ENCODE results near the gene RNF13. TPM values are rescaled to one million over a fixed set of nuclear protein-coding genes. Genes with fewer than 3 reads are reported as not detected.

The RNF13 gene
- total RNA-seq, 1 experiment from 2014 or later = 108 TPM

GRCh38 chr3:149850787-149851584 is 38.0 kb downstream of the RNF13 start:
- Mint-ChIP-seq H3K27me3 (ENCODE audit: unreplicated experiment) (no peaks in the 10 kb centered on the region), H3K36me3 (ENCODE audit: insufficient read depth, unreplicated experiment) (peaks cover 27% of the 10 kb centered on the region), H3K4me1 (ENCODE audit: low read depth, unreplicated experiment) (no peaks in the 10 kb centered on the region), H3K27ac (ENCODE audit: unreplicated experiment) (no peak overlapping the region), H3K4me3 (ENCODE audit: low read depth, unreplicated experiment) (no peak overlapping the region), H3K9me3 (ENCODE audit: low read depth, unreplicated experiment) (no peaks in the 10 kb centered on the region)
- TF ChIP-seq CTCF (IDR thresholded peaks at IDR 0.05; ENCODE audit: unreplicated experiment) = no peak
- CTCF ChIA-PET = no interaction called here
- intact Hi-C loops (cut with micrococcal nuclease; ENCODE audit: unreplicated experiment) = no loop called here
- no TSS peak for BruUV-seq (replicated peaks)
- DNase-seq = no peak

GRCh38 chr3:149858911-149859310 is 45.9 kb downstream of the RNF13 start:
- Mint-ChIP-seq H3K36me3 (ENCODE audit: insufficient read depth, unreplicated experiment) (peaks cover 7% of the 10 kb centered on the region), H3K9me3 (ENCODE audit: low read depth, unreplicated experiment) (no peaks in the 10 kb centered on the region), H3K4me1 (ENCODE audit: low read depth, unreplicated experiment) (no peaks in the 10 kb centered on the region), H3K4me3 (ENCODE audit: low read depth, unreplicated experiment) (no peak overlapping the region), H3K27ac (ENCODE audit: unreplicated experiment) (no peak overlapping the region), H3K27me3 (ENCODE audit: unreplicated experiment) (no peaks in the 10 kb centered on the region)
- BruUV-seq (replicated peaks) = no TSS peak
- intact Hi-C loops (cut with micrococcal nuclease; ENCODE audit: unreplicated experiment) = no loop called here
- no peak for TF ChIP-seq CTCF (IDR thresholded peaks at IDR 0.05; ENCODE audit: unreplicated experiment)
- no peak for DNase-seq
- CTCF ChIA-PET = no interaction called here

GRCh38 chr3:149860881-149861280 is 47.9 kb downstream of the RNF13 start:
- CTCF ChIA-PET = no interaction called here
- no peaks in the 10 kb centered on the region for H3K4me1 Mint-ChIP-seq (ENCODE audit: low read depth, unreplicated experiment)
- H3K36me3 Mint-ChIP-seq (ENCODE audit: insufficient read depth, unreplicated experiment) = no peaks in the 10 kb centered on the region
- no peak overlapping the region for H3K4me3 Mint-ChIP-seq (ENCODE audit: low read depth, unreplicated experiment)
- TF ChIP-seq CTCF (IDR thresholded peaks at IDR 0.05; ENCODE audit: unreplicated experiment) = no peak
- no peak overlapping the region for H3K27ac Mint-ChIP-seq (ENCODE audit: unreplicated experiment)
- H3K9me3 Mint-ChIP-seq (ENCODE audit: low read depth, unreplicated experiment) = no peaks in the 10 kb centered on the region
- no TSS peak for BruUV-seq (replicated peaks)
- no peaks in the 10 kb centered on the region for H3K27me3 Mint-ChIP-seq (ENCODE audit: unreplicated experiment)
- no peak for DNase-seq
- intact Hi-C loops (cut with micrococcal nuclease; ENCODE audit: unreplicated experiment) = no loop called here

GRCh38 chr3:149867563-149867962 is 54.5 kb downstream of the RNF13 start:
- no peaks in the 10 kb centered on the region for H3K36me3 Mint-ChIP-seq (ENCODE audit: insufficient read depth, unreplicated experiment)
- no peak overlapping the region for H3K4me3 Mint-ChIP-seq (ENCODE audit: low read depth, unreplicated experiment)
- BruUV-seq (replicated peaks) = no TSS peak
- intact Hi-C loops (cut with micrococcal nuclease; ENCODE audit: unreplicated experiment) = no loop called here
- TF ChIP-seq CTCF (IDR thresholded peaks at IDR 0.05; ENCODE audit: unreplicated experiment) = no peak
- H3K9me3 Mint-ChIP-seq (ENCODE audit: low read depth, unreplicated experiment) = peaks cover 5% of the 10 kb centered on the region
- no peak overlapping the region for H3K27ac Mint-ChIP-seq (ENCODE audit: unreplicated experiment)
- DNase-seq = no peak
- CTCF ChIA-PET = no interaction called here
- no peaks in the 10 kb centered on the region for H3K4me1 Mint-ChIP-seq (ENCODE audit: low read depth, unreplicated experiment)
- no peaks in the 10 kb centered on the region for H3K27me3 Mint-ChIP-seq (ENCODE audit: unreplicated experiment)
